ENCODE results near the gene ZNF609.

The ZNF609 gene

DNA sequence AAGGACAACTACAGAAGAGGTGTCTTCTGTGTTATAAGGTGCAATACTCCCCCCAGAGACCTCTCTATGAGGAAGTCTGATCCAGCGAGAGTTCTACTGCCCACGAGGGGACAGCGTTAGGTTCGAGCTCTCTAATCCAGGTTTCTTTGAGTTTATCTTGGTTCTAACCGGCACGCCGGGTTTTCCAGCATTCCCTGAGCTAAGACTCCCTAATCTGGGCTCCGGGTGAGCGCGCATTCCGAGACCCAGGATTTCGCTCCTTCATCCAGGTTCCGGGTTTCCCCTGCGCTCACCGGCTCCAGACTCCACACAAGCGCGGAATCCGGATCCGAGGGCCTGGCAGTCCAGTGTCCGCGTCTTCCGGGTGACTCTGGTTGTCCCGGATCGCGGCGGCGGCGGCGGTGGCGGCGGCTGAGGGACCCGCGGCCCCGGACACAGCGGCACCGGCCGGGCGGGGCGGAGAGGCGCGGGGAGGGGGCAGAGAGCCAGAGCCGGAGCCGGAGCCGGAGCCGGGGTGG is at the start of gene ZNF609:
ZNF609 (plus strand) TSS at position 373 of the 518 bp plus-strand sequence. CDS start 38,842 bp downstream, outside the sequence.
- DNase-seq (ENCODE audit: low read depth), result peak; percentile 87

DNA sequence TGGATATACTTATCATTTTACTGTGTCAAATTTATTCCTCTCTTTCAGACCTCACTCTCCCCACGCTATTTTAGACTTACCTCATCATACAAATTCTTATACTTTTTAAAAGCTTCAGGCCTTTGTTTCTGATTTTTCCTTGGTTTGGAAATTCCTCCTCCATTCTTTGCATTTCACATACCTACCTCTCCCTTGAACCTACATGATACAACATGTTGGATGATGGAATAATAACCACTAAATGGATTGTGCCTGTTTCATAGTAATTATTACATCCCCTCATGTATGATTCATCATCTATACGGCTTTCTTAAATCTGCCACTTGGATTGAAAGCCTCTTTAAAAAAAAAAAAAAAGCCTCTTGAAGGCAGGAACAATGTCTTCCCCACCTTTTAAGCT is 48.2 kb upstream of the ZNF609 start:
- no peak for DNase-seq (ENCODE audit: low read depth)

GRCh38 chr15:64422697-64423096 is 37.7 kb upstream of the ZNF609 start:
- DNase-seq (ENCODE audit: low read depth), result no peak

DNA sequence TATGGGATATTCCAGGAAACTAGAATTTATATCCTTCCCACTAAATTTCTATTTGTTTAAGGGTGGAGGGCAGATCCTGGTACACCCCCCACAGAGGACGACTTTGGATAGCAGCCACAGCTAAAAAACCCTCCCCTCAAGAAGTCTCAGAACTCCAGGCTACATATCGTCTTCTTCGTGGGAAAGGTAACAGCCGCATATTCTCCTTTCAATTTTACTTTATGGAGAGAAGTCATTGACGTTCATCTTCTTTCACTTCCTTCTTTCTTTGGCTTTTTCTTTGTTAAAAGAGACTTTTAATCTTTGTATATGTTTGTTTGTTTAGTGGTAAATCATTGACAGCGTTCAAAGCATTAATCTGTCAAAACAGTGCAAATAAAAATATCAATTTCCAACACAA is 36.4 kb upstream of the ZNF609 start:
- DNase-seq (ENCODE audit: low read depth), result no peak

GRCh38 chr15:64425221-64425620 is 35.2 kb upstream of the ZNF609 start:
- no peak for DNase-seq (ENCODE audit: low read depth)

- no peak for DNase-seq (ENCODE audit: low read depth)
Measured at GRCh38 chr15:64426845-64427465, 33.4 kb upstream of the ZNF609 start.

- no peak for DNase-seq (ENCODE audit: low read depth)
Measured at GRCh38 chr15:64429448-64429847, 30.9 kb upstream of the ZNF609 start.

DNA sequence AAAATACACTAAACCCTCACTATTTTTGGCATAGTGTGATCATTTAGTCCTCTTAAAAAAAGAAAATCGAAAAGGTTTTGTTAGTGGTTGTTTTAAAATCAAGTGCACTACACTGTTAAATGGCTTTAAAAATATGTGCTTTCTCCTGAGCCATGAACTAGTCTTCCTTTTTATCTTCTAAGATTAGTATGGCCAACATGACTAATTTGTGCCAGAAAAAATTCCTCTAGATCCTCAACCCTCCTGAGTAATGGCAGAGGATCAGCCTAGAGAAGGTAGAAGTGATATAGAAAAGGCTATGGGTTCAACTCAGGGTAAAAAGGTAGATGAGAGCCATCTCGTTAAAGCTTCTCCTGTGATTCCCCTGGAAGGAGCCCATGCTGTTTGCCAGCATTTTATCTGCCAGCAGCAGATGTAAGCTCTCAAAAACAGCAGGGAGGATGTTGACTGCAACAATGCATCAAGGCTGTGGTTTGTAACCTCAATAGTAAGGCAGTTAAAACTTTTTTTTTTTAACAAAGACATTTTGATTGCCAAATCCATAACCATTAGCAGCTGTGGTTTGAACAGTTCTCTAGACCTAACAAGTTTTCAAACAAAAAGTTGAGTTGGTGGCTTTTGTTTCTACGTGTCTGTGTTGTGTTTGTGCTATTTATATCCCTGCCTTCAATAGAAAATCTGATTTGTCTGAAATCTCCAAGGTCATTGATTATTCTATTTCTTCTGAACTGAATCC is 30.2 kb upstream of the ZNF609 start:
- peak; percentile 5 for DNase-seq (ENCODE audit: low read depth)

DNA sequence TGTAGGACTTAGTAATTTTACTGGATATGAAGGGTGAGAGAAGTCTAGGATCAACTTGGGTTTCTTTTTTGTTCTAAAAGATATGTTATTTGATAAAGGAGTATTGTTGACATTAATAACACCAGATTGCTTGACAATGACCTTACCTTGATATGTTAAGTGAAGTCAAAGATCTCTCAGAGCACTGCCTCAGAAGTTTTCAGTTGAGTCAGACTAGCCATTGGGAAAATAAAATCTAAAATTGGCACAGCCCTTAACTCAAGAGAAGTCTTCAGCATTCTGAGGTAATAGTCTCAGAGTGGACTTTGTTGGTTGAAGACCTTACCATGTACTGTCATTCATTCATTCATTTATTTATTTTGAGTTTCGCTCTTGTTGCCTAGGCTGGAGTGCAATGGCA is 22.4 kb upstream of the ZNF609 start:
- no peak for DNase-seq (ENCODE audit: low read depth)

- DNase-seq (ENCODE audit: low read depth), result no peak
Measured at GRCh38 chr15:64438653-64439447, 21.5 kb upstream of the ZNF609 start.

- DNase-seq (ENCODE audit: low read depth), result no peak
Measured at GRCh38 chr15:64441852-64442251, 18.5 kb upstream of the ZNF609 start.

GRCh38 chr15:64443016-64443415 is 17.4 kb upstream of the ZNF609 start:
- DNase-seq (ENCODE audit: low read depth), result no peak

GRCh38 chr15:64443747-64444621 is 16.4 kb upstream of the ZNF609 start:
- no peak for DNase-seq (ENCODE audit: low read depth)

- DNase-seq (ENCODE audit: low read depth), result no peak
Measured at GRCh38 chr15:64444836-64445235, 15.5 kb upstream of the ZNF609 start.

DNA sequence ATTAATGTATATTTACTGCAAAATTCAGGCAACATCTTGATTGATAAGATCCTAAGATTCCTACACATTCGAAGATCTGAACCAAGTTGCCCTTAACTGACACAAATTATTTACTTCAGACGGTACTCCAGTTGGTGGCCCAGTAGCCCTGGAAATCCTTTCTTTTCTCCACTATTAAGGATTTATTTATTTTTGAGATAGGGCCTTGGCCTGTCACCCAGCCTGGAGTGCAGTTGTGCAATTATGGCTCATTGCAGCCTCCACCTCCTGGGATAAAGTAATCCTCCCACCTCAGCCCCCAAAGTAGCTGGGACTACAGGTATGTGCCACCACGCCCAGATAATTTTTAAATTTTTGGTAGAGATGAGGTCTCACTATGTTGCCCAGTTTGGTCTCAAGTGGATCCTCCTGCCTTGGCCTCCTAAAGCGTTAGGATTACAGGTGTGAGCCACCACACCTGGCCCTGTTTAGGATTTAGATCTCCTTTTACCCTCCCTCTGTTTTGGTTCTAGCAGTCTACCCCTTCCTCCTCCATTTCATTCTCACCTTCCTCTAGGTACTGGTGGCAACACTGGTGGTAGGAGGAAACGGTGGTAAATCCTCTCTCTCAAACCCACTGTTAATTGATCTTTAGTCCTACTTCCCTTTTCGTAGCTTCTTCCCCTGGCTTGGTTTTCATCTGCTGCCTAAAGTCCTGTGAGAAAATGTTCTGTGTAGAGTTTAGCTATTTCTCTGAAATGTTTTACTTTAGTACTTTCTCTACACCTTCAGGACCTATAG is 12.7 kb upstream of the ZNF609 start:
- no peak for DNase-seq (ENCODE audit: low read depth)

DNA sequence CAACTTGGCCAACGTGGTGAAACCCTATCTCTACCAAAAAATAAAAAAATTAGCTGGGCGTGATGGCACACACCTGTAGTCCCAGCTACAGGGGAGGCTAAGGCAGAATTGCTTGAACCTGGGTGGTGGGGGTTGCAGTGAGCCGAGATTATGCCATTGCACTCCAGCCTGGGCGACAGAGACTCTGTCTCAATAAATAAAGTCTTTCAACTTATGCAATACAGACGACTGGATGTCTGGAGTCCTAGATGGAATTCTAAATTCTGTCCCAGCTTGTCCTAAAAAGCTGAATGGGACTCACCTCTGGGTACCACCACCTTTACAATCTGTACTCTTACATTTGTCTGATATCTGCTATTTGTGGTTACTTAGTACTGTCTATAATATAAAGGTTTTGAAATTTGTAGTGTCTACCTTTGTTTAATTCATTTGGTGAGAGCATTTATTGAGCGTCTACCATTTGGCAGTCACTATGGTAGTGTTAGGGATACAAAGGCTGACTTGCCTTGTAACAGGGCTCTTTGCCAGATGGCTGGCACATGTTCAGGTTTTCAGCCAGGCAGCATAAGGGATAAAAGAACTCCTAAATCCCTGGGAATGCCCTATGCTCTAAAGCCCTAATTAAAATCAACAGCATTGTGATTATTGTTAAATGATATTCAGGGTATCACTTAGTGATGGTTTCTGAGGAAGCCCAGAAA is 7.2 kb upstream of the ZNF609 start:
- no peak for DNase-seq (ENCODE audit: low read depth)

DNA sequence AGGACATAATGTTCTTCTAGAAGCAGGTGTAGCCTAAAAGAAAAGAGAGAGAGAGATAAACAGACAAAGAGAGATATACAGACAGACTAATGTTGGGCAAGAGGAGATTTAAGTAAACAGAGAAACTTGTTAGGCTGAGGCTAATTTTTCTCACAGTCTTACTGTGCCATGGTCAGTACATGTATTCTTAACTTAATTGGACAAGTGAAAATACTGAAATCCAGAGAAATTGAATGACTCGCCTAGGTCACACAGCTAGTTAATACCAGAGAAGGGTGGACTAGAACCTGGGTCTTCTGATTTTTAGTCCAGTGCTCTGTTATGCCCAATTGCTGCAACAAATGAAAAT is 6.7 kb upstream of the ZNF609 start:
- no peak for DNase-seq (ENCODE audit: low read depth)

DNA sequence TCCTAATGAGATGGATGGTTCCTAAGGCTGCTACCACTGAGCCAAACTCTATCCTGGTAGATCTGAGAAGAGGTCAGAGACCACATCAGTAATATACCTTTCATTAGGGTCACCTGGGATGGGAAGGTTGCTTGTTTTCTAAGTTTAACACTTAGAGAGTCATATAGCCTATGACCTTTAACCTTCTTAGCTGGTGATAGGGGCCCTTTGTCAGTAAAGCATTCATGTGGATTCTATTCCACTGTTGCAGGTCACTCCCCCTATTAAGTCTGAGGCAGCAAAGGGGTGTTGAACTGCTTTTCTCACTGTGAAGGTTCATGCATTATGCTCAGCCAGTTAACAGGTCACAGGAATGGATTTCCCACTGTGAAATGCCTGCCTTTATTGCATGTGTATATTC is 6.1 kb upstream of the ZNF609 start:
- DNase-seq (ENCODE audit: low read depth), result no peak

GRCh38 chr15:64455961-64456371 is 4.4 kb upstream of the ZNF609 start:
- no peak for DNase-seq (ENCODE audit: low read depth)

- no peak for DNase-seq (ENCODE audit: low read depth)
Measured at GRCh38 chr15:64456634-64457108, 3.7 kb upstream of the ZNF609 start.

All from activated T-cell treated with anti-CD3 and anti-CD28 coated beads for 1 hour (primary cell).